Smooth muscle cell of the brain vasculature (primary cell): ENCODE measurements around the gene ZNRF3.

Experiments used
- DNase-seq: peaks from one replicate; pipeline ENCODE4 v3.0.0-alpha.2; 2012; ENCODE audit warnings: low read depth, low spot score

The ZNRF3 gene

GRCh38 chr22:29088809-29089208 is 205.4 kb downstream of the ZNRF3 start:
- no peak for DNase-seq

- no peak for DNase-seq
These were observed 206.1 kb downstream of the ZNRF3 start for GRCh38 chr22:29089507-29089906.

GRCh38 chr22:29090039-29090438 is 206.7 kb downstream of the ZNRF3 start:
- DNase-seq = no peak

DNA sequence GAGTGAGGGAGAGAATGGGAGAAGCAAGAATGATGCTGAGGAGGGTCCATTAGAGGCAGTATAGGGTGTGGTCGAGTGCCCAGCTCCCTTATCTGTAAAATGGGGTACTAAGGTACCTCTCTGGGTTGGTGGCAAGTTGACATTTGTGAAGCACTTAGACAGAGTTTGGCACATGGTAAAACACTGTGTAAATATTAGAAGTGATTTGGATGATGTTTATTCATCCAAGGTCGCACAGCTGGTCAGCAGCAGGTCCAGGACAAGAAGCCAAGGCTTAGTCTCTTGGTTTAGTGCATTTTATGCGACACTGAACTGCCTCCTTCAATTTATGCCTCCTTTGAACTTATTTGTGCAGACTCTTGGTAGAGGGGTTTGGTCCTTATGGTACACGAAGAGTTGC is 208.9 kb downstream of the ZNRF3 start:
- no peak for DNase-seq

DNA sequence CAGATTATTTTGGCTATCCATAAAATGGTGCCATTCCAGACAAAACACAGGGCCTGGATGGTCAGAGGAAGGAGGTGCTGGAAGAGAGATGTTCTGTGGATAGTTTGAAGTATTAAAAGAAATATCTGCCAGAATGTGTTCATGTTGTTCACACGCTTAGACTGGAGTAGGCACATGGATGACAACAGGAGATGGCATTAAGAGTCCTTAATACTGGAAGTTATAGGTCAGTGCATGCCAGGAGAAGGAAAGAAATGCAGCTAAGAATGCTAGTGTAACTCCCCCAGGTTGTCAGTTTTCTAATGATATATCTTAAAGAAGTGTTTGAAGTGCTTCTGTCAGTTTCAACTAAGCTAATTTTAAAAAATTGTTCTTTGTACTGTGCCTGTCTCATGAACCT is 209.7 kb downstream of the ZNRF3 start:
- DNase-seq = no peak

GRCh38 chr22:29093501-29094300 is 210.3 kb downstream of the ZNRF3 start:
- no peak for DNase-seq

DNA sequence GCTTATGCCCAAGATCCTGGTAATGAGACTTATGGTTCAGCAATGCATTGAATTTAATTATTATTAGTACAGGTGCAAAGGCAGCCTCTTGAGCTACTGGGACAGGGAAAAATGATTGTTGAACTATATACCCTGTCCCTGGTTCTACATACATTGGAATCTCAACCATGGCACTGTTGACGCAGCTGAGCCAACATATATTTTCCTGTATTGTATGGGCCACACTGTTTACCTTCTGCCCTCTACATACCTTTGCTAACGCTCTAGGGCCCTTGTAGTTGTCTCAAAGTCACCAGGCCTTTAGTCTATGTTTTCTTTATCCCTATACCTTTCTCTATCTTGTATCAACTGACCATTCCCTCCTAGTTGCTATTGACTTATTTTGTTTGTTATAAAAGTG is 212.1 kb downstream of the ZNRF3 start:
- no peak for DNase-seq

DNA sequence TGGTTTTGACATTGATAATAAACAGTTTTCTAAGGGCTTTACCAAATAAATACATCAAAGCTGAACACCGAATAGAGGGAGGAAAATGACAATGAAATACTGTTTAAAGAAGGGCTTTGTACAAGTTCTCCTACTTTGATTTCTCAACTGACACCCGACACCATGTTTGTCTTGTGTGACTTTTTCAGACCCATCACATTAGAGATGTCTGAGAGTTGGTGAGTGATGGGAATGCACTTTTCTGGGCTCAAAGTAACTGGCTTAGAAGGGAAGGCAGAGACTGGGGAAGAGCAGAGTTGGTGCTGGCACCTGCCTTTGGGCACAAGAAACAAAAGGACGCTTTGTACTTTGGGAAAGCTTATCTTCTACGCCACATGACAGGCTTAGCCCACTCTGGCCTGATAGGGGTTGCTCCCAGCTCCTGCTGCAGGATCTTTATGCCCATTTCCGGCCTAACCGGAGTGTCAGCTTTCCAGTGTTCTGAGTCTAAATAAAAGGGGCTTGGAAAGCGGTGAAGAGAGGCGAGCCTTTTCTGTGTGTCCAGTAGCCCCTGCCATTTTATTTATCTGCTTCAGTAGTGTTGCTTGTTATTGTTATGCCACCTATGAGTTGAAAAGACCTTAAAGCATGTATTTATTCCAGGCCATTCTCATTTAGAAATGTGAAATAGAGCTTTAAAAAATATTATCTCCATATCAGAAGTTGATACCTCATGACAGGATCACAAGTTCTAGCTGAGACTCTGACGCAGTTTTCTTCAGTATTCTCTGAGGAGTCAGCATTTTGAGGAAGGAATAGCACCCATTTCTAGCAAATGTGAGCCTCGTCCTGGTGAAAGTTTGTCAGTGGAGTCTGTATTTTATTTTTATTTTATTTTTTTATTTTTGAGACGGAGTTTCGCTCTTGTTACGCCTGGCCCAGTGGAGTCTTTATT is 213.6 kb downstream of the ZNRF3 start:
- no peak for DNase-seq

DNA sequence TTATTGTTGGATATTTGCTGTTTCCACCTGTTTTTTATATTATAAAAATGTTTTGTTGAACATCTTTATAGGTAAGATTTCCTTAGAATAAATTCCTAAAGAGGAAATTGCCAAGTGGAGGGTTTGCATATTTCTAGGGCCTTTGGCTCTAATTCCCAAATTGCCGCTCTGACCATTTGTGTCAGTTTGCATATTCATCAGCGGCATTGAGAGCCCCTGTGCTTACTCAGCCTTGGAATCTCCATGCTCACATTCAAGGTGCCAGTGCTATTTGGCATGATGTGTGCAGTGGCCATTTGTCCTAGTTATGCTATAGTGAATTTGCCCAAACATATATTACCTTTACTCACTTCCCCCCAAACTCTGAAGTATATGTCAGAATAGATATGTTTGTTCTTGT is 214.9 kb downstream of the ZNRF3 start:
- DNase-seq = no peak

- DNase-seq = no peak
These were observed 218.9 kb downstream of the ZNRF3 start for GRCh38 chr22:29102300-29102699.

GRCh38 chr22:29103121-29103520 is 219.7 kb downstream of the ZNRF3 start:
- DNase-seq = no peak

- no peak for DNase-seq
These were observed 222.1 kb downstream of the ZNRF3 start for GRCh38 chr22:29105468-29105867.

GRCh38 chr22:29106839-29107238 is 223.5 kb downstream of the ZNRF3 start:
- DNase-seq = no peak
